A673 (cell line): ENCODE data around the gene PPFIBP1. TPM values are rescaled to one million over a fixed set of nuclear protein-coding genes. Genes with fewer than 3 reads are reported as not detected.

Source experiments
- BruUV-seq: library from RNA; stranded (reverse); fragments of 400-500 nt; replicated peaks from 2 replicates; lab custom pipeline; 2021; lab: Mats Ljungman, UMichigan
- CTCF ChIA-PET: fragments of 300-600 bp; sonication (Branson Sonifier 250); formaldehyde crosslinking; loops from one replicate; lab custom pipeline; 2022; ENCODE audit warnings: antibody characterized with exemption; lab: Charles Lee
- POLR2A ChIA-PET: fragments of 300-600 bp; sonication (Branson Sonifier 250); formaldehyde crosslinking; loops from one replicate; lab custom pipeline; 2022; ENCODE audit warnings: antibody characterized with exemption; ENCODE audit not compliant: low non-redundant PET; lab: Charles Lee
- DNase-seq: peaks from one replicate; pipeline ENCODE4 v3.0.0-alpha.2; 2015; ENCODE audit warnings: low spot score
- H3K27ac ChIP-seq: fragments of 200-600 bp; sonication (generic); 2 replicates; pipeline ENCODE4 v1.5.1; 2016; ENCODE audit warnings: mixed run types, low read depth, mild to moderate bottlenecking, mixed read lengths, antibody characterized with exemption, low read length; ENCODE audit not compliant: poor library complexity, severe bottlenecking
- H3K27me3 ChIP-seq: fragments of 200-600 bp; sonication (generic); replicated peaks from 2 replicates; pipeline ENCODE4 v1.6.1; 2017; ENCODE audit warnings: mixed run types, low read depth, mild to moderate bottlenecking, mixed read lengths, antibody characterized with exemption, low read length; ENCODE audit not compliant: insufficient read depth, poor library complexity
- H3K36me3 ChIP-seq: fragments of 200-600 bp; sonication (generic); 2 replicates; pipeline ENCODE4 v1.6.1; 2016; ENCODE audit warnings: mixed run types, mild to moderate bottlenecking, mixed read lengths, antibody characterized with exemption, low read length; ENCODE audit not compliant: insufficient read depth, poor library complexity, severe bottlenecking
- H3K4me1 ChIP-seq: fragments of 200-600 bp; sonication (generic); 2 replicates; pipeline ENCODE4 v1.6.1; 2017; ENCODE audit warnings: mixed run types, mild to moderate bottlenecking, mixed read lengths, antibody characterized with exemption, low read length; ENCODE audit not compliant: insufficient read depth, poor library complexity, severe bottlenecking
- H3K4me3 ChIP-seq: fragments of 200-600 bp; sonication (generic); 2 replicates; pipeline ENCODE4 v1.5.1; 2016; ENCODE audit warnings: low read depth, mixed run types, mild to moderate bottlenecking, mixed read lengths, low read length; ENCODE audit not compliant: poor library complexity, severe bottlenecking
- H3K9me3 ChIP-seq: fragments of 200-600 bp; sonication (generic); 2 replicates; pipeline ENCODE4 v1.6.1; 2016; ENCODE audit warnings: mixed run types, low read depth, mild to moderate bottlenecking, mixed read lengths, antibody characterized with exemption, low read length; ENCODE audit not compliant: poor library complexity, severe bottlenecking
- EZH2 ChIP-seq: fragments of 200-600 bp; sonication (generic); IDR thresholded peaks from 2 replicates; pipeline ENCODE4 v1.6.1; 2017; ENCODE audit warnings: borderline replicate concordance, low read depth, mild to moderate bottlenecking, mixed read lengths, antibody characterized with exemption, low read length; ENCODE audit not compliant: poor library complexity, severe bottlenecking
- intact Hi-C: fragments of 100-400 bp; cut with micrococcal nuclease; formaldehyde crosslinking; loops from one replicate; pipeline ENCODE4 v1.10.0; 2022; ENCODE audit not compliant: unreplicated experiment
- total RNA-seq: library from RNA; stranded (reverse); gene quantifications from 2 replicates; pipeline ENCODE4 v1.2.3, GENCODE V29; 2021
- TF ChIP-seq, protein P1 (sequence below): fragments of 300-800, 200-600 bp; sonication (generic); conservative IDR thresholded peaks from 2 replicates; pipeline ENCODE4 v1.5.1; 2017; ENCODE audit warnings: low read depth, mild to moderate bottlenecking, antibody characterized with exemption, low read length, moderate library complexity, mixed read lengths

Gene PPFIBP1
- total RNA-seq, 1 experiment from 2014 or later: 41.2 TPM

GRCh38 chr12:27566626-27567025, 42.6 kb downstream of the PPFIBP1 start:
- BruUV-seq: no TSS peak
- Histone ChIP-seq H3K27ac (no peak overlapping the region), H3K9me3 (no peaks in the 10 kb centered on the region), H3K27me3 (no peaks in the 10 kb centered on the region), H3K4me3 (no peak overlapping the region), H3K36me3 (no peaks in the 10 kb centered on the region), H3K4me1 (peaks cover 9% of the 10 kb centered on the region)
- POLR2A ChIA-PET: no interaction called here
- CTCF ChIA-PET: no interaction called here
- TF ChIP-seq, protein P1, sequence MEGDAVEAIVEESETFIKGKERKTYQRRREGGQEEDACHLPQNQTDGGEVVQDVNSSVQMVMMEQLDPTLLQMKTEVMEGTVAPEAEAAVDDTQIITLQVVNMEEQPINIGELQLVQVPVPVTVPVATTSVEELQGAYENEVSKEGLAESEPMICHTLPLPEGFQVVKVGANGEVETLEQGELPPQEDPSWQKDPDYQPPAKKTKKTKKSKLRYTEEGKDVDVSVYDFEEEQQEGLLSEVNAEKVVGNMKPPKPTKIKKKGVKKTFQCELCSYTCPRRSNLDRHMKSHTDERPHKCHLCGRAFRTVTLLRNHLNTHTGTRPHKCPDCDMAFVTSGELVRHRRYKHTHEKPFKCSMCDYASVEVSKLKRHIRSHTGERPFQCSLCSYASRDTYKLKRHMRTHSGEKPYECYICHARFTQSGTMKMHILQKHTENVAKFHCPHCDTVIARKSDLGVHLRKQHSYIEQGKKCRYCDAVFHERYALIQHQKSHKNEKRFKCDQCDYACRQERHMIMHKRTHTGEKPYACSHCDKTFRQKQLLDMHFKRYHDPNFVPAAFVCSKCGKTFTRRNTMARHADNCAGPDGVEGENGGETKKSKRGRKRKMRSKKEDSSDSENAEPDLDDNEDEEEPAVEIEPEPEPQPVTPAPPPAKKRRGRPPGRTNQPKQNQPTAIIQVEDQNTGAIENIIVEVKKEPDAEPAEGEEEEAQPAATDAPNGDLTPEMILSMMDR: no peak
- TF ChIP-seq EZH2: no peak
- intact Hi-C loops: no loop called here
- DNase-seq: no peak

GRCh38 chr12:27571463-27571862, 47.5 kb downstream of the PPFIBP1 start:
- ChIA-PET CTCF (no interaction called here), POLR2A (no interaction called here)
- DNase-seq: no peak
- Histone ChIP-seq H3K4me1 (peaks cover 5% of the 10 kb centered on the region), H3K36me3 (no peaks in the 10 kb centered on the region), H3K27ac (no peak overlapping the region), H3K9me3 (no peaks in the 10 kb centered on the region), H3K27me3 (no peaks in the 10 kb centered on the region), H3K4me3 (no peak overlapping the region)
- TF ChIP-seq, protein P1: no peak
- no peak for TF ChIP-seq EZH2
- intact Hi-C loops: no loop called here
- no TSS peak for BruUV-seq

DNA sequence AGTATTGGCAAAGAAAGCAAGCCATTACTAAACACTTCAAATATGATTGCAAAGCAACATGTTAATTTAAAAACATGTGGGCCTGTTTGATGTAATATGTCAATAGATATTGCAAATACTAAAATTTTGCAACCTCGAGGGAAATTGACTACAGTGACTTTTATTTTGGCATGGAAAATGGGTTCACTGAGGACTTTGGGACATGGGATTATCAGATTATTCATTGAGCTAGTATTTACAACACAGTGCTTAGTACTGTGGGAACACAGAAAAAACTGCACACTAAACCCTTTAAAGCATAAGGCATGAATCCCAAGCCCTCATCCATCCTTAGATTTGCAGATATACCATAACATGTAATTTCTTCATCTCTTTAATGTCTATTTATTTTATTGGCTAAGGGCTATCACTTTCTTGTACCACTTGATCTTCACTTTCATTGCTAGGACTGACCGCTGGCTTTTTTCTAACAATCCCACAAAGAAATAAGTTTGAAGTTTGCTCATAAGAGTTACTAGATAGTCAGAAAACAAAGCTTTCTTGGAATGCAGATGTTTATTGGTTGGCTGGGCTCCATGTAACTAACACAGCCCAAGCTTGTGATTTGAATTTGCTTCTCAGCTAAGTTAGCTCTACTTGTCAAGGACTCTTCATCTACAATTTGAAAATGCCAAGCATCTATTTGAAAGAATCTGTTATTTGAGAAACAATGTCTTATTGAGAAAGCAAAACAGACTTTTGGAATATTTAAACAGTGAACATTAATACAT, 48.7 kb downstream of the PPFIBP1 start:
- Histone ChIP-seq H3K27ac (no peak overlapping the region), H3K4me1 (peaks cover 5% of the 10 kb centered on the region), H3K36me3 (no peaks in the 10 kb centered on the region), H3K9me3 (no peaks in the 10 kb centered on the region), H3K27me3 (no peaks in the 10 kb centered on the region), H3K4me3 (no peak overlapping the region)
- intact Hi-C loops: no loop called here
- POLR2A ChIA-PET: no interaction called here
- CTCF ChIA-PET: no interaction called here
- no peak for DNase-seq
- no peak for TF ChIP-seq EZH2
- TF ChIP-seq, protein P1: no peak
- BruUV-seq: no TSS peak
